ENCODE results near the gene PRSS33.

The PRSS33 gene

DNA sequence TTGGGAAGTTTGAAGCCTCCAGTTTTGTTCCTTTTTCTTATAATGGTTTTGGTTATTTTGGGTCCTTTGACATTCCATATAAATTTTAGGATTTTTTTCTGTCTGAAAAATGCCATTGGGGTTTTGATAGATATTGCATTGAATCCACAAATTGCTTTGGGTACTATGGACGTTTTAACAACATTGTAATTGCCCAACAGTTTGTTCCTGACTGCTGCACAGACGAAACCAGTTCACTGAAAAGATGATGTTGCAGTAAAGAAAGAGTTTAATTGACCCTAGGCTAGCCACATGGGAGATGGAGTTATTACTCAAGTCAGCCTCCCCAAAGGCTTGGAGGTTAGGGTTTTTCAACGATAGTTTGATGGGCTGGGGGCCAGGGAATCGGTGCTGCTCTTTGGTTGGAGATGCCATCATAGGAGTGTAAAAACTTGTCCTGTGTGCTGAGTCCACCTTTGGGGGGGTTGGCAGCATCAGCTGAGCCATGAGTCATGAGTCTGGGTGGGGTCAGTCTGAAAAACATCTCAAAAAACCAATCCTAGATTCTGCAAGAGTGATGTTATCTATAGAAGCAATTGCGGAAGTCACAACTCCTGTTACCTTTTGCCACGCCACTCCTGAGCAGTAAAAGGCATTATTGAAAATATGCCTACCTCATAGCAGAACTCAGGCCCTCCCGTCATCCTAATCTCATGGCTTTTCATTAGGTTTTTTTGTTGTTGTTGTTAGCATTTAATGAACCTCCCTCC, 8.2 kb upstream of the PRSS33 start:
- no peak for DNase-seq

- no peak for DNase-seq
Measured at GRCh38 chr16:2792940-2793339, 5.6 kb upstream of the PRSS33 start.

DNA sequence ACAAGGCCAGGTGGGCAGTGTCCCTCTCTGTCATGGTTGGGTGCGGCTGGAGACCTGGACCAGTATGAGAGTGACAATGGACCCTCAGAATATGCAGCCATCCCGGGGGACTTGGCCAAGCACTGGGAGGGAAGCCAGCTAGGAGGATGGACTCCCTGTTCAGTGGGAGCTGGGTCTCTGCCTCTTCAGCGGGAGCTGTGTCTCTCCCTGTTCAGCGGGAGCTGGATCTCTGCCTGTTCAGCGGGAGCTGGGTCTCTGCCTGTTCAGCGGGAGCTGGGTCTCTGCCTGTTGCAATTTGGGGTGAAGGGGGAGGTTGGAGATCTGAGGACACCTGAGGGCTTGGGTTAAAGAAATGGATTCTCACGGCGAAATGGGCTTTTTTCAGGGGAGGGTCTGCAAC, 3.8 kb upstream of the PRSS33 start:
- DNase-seq, result no peak

- DNase-seq, result no peak
Measured at GRCh38 chr16:2790631-2791030, 3.3 kb upstream of the PRSS33 start.

GRCh38 chr16:2787961-2788360, 601 bp upstream of the PRSS33 start:
- no peak for DNase-seq

DNA sequence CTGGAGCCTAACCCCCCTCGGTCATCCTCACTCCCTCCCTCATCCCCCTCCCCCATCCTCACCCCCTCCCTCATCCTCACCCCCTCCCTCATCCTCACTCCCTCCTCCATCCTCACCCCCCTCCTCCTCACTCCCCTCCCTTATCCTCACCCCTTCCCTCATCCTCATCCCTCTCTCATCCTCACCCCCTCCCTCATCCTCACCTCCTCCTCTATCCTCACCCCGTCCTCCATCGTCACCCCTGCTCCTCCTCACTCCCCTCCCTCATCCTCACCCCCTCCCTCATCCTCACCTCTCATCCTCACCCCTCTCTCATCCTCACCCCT, 571 bp downstream of the PRSS33 start:
- DNase-seq, result no peak

DNA sequence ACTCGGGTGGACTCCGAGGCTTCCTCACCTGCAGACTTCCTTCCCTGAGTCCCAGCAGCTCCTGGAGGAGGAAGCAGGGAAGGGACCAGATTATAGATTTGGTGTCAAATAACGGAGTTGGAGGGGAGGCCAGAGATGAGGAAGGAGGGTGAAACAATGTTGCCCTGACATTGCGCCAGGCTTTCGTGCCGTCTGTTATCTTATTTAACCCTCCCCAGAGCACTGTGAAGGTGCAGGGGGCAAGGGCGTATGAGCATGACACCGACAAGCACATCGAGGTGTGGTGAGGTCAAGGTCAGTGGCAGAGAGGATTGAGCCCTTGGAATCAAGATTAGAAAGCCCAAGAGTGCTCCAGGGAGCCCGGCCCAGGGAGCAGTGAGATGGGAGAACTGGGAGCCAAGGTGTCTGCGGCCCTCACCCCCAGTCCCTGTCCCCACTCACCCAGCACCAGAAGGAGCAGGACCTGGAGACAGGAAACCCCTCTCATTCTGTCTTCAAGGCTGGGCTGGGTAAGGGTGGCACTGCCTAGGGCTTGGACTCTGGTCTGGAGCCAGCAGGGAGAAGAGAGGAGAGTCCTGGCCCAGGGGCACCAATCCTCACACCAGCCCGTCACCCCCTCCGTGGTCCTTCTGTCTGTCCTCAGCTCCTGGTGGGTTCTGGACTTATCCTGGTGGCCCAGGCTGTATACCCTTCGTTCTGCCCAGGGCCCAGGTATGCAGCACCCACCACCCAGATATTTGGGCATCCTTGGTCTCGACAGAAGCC, 1.1 kb downstream of the PRSS33 start:
- DNase-seq, result no peak

DNA sequence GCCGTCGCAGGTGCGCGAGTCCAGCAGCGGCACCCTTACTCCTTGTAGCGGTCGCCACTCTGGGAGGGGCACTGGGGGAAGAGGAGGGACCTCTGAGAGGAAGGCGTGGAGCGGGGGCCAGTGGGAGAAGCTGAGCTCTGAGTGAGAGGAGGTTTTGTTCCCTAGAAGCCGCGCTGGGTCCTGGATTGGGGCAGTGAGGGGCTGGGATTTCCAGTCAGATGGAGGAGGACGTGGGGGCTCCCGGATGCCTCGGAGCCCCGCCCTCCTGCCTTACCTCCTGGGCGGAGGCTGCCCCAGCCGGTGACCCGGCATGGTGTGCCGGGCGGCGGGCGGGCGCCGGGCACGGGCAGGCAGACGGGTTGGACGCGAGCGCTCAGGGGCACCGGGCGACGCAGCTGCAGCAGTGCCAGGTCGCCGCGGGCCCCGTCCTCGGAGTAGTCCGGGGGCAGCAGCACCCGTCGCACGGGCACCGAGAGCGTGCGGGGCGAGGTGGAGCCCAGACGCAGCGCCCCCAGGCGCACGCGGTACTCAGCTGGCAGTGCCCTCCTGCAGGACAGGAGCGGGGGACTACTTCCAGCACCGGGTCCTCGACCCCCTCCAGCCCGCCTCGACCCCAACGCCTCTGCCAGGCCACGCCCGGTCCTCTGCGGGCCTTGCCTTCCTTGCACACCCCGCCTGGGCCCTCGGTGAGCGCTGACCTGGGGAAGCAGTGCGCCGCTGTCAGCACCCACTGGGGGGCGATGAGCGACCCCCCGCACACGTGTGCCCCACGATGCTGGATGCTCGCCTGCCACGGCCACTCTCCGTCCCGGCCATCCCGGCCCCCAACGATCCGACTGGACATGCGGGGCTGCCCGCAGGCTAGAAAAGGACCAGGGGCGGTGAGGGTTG, 2.0 kb downstream of the PRSS33 start:
- DNase-seq, result peak; percentile 13

DNA sequence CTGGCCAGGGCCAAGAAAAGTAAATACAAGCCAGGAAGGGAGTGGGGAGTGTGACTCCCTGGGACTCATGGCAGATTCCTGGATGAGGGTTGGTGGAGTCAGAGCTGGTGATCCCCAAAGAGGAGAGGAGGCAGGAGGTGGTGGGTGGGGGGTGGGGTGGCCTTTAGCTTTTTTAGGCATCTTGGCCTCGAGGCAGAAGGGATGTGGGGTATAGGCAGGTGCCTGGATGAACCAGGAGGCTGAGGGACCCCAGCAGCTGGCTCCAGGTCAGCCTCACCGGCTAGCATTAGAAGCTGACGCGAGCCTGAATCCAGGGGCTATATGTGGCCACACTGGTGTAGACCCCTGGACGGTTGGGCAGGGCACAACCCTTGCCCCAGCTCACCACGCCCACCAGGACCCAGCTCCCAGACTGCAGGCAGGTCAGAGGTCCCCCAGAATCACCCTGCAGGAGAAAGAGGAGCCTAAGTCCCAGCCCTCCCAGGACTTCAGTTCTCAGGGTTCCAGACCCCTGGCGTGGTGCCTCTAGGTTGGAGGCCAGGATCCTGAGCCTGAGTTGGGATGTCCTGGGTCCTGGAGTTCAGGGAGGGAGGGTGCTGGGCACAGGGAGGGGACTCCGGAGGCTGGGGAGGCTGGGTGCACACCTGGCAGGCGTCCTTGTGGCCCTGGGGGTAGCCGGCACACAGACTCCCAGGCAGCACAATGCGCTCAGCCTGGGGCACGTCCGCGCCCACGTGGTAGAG, 2.8 kb downstream of the PRSS33 start:
- no peak for DNase-seq

DNA sequence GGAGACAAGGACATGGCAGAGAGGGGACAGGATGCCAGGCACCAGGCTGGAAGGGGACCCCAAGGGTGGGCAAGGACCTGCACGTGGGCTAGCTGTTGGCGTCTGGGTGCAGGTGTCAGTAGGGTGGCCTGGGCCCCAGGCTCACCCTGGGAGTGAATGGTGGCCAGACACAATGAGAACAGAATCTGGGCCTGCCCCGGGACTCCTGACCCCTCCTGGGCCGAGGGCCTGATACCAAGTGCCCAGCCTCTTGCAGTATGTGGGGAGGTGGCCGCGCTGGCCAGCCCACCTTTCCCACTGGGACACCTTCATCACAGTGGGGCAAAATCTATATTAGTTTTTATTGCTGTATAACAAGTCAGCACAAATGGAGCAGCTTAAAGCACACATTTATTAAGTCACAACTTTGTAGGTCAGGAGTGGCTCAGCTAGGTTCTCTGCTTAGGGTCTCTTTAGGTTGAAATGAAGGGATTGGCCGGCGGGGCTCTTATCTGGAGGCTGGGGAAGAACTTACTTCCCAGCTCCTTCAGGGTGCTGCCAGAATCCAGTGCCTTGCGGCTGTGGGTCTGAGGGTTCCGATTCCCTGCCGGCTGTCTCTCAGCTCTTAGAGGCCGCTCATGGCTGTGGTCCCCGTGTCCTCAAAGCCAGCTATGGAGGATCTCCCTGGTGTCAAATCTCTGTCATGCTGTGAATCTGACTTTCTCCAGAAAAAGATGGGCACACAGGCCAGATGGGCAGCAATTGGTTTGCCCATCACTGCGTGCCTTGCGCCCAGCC, 3.6 kb downstream of the PRSS33 start:
- DNase-seq, result no peak

GRCh38 chr16:2782583-2783351, 4.6 kb downstream of the PRSS33 start:
- DNase-seq, result no peak

DNA sequence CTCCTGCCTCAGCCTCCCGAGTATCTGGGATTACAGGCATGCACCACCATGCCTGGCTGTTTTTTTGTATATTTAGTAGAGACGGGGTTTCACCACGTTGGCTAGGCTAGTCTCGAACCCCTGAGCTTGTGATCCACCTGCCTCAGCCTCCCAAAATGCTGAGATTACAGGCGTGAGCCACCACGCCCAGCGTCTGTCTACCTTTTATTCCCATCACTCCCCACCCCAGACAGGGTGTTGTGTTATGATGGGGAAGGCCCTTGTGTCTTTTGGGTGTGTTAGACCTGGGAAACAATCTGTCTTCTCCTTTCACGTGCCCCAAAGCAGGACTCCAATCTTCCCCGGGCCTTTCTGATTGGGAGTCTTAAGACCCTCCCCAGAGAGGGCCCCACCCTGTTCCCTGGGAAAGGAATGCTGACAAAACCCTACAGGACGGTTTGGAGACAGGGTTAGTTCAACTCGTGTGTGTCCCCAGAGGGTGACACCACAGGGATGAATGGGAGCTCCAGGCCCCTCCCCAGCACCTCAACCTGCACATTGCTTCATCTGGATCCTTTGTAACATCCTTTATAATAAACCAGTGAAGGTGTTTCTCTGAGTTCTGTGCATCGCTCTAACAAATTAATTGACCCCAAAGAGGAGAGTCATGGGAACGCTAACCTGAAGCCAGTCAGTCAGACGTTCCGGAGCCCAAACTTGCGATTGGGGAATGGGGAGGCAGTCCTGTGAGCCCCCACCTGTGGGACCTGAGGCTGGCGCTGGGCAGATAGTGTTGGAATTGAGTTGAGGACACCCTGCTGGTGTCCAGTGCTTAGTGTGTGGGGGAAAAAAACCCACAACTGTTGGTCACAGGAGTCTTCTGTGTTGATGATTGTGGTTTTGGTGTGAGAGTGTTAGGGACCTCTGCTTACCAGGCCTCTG, 7.1 kb downstream of the PRSS33 start:
- DNase-seq, result no peak

- no peak for DNase-seq
Measured at GRCh38 chr16:2779151-2779920, 8.0 kb downstream of the PRSS33 start.

DNA sequence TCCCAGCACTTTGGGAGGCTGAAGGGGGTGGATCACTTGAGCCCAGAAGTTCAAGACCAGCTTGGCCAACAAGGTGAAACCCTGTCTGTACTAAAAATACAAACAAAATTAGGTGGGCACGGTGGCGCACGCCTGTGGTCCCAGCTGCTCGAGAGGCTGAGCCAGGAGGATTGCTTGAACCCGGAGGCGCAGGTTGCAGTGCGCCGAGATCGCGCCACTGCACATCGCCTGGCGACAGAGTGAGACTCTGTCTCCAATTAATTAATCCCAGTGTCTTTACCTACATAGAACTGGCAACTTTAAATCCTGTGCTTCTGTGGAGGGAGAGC, 8.8 kb downstream of the PRSS33 start:
- DNase-seq, result no peak

DNA sequence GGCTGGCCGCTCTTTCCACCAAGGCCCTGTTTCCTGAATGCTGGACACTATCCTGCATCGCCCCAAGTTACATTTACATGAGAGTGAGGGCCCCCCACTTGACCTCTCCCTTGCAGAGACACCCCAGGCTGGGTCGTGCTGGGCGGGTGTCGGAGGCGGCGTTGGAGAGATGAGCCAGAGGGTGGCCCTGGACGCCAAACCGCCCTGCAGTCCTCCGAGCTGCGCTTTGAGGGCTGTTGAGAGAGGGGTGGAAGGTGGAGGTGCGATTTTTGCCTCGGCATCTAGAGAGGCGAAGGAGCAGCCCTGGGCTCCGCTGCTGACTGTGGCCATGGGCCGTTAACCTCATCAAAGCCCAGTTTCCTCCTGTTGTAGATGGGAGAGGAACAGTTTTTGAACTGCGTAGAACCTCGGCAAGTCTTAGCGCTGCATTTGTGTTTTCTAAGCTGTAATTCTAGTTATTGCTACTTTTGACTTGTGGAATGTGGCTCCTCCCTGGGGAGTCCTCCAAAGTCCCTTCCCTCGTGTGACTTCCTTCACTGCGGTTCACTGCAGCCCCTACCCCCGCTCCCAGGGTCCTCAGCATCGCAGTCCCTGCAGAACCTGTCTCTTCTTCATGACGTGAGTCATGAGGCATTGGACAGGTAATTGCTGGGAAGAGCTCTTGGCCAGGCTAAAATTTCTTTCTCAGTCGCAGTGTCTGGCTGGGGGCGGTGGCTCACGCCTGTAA, 9.3 kb downstream of the PRSS33 start:
- DNase-seq, result no peak

- peak; percentile 46 for DNase-seq
Measured at GRCh38 chr16:2777231-2777902, 10.0 kb downstream of the PRSS33 start, which contains the start of gene ELOB. ELOB (minus strand) TSS chr16:2777280; CDS start chr16:2777239, 41 bp downstream.

GRCh38 chr16:2776500-2777139, 10.7 kb downstream of the PRSS33 start:
- DNase-seq, result no peak

All from NCI-H1105 (cell line).